Lung (tissue), 12 donors: ENCODE measurements around the gene GARNL3. TPM values are rescaled to one million over a fixed set of nuclear protein-coding genes. Genes with fewer than 3 reads are reported as not detected.
A peak's percentile ranks its signal among the peaks of the same experiment; 100 is the strongest.

ENCODE experiments used
- ATAC-seq: fragments of 200-7000 bp; cut with Tn5 transposase; one replicate; pipeline ENCODE4 v1.9.1; 2020; ENCODE audit warnings: moderate number of reproducible peaks; ENCODE audit not compliant: insufficient read depth, low FRiP score
- DNase-seq, 3 donors: peaks; one replicate each; pipeline ENCODE4 v3.0.0-alpha.2; 2013 to 2017
- H3K27ac ChIP-seq, 2 donors: one replicate each; pipeline ENCODE4 v1.5.1; 2013; ENCODE audit warnings: mild to moderate bottlenecking in 2 of 2, moderate library complexity in 2 of 2, control low read depth in 1 of 2, inconsistent platforms in 1 of 2, low read depth in 1 of 2, low read length in 1 of 2
- H3K27me3 ChIP-seq, 3 donors: one replicate each; pipeline ENCODE4 v1.5.1; 2013; ENCODE audit warnings: low read length in 2 of 3; ENCODE audit not compliant: control insufficient read depth in 3 of 3, insufficient read depth in 3 of 3
- H3K36me3 ChIP-seq, 4 donors: one replicate each; pipeline ENCODE4 v1.5.1; 2013; ENCODE audit warnings: low read length in 4 of 4, mild to moderate bottlenecking in 1 of 4, moderate library complexity in 1 of 4; ENCODE audit not compliant: control insufficient read depth in 4 of 4, insufficient read depth in 4 of 4
- H3K4me1 ChIP-seq, 5 donors: one replicate each; pipeline ENCODE4 v1.5.1; 2013; ENCODE audit warnings: low read length in 5 of 5, mild to moderate bottlenecking in 2 of 5, moderate library complexity in 1 of 5; ENCODE audit not compliant: control insufficient read depth in 5 of 5, insufficient read depth in 5 of 5
- H3K4me3 ChIP-seq: one replicate; pipeline ENCODE4 v1.5.1; 2013; ENCODE audit warnings: mild to moderate bottlenecking, control low read depth, moderate library complexity
- H3K9ac ChIP-seq, 2 donors: one replicate each; pipeline ENCODE4 v1.5.1; 2013; ENCODE audit warnings: low read length in 2 of 2, control low read depth in 1 of 2; ENCODE audit not compliant: insufficient read depth in 1 of 2
- H3K9me3 ChIP-seq, 4 donors: one replicate each; pipeline ENCODE4 v1.5.1; 2013; ENCODE audit warnings: low read length in 3 of 4, mild to moderate bottlenecking in 1 of 4, moderate library complexity in 1 of 4; ENCODE audit not compliant: control insufficient read depth in 4 of 4, insufficient read depth in 3 of 4
- CTCF ChIP-seq: IDR thresholded peaks from 2 replicates; pipeline ENCODE4 v1.5.1; 2012; ENCODE audit warnings: mild to moderate bottlenecking; ENCODE audit errors: control extremely low read depth, extremely low read depth
- WGBS, 2 donors: extraction: QIAGEN DNeasy Blood & Tissue Kit; methylation state at CpG; one replicate each; pipeline ENCODE4 v1.1.7; 2013; 5-methylcytosine and 5-hydroxymethylcytosine counted together
- polyA plus RNA-seq, 2 donors: library from polyadenylated mRNA; stranded (reverse); fragments of 200-250 nt; gene quantifications; one replicate each; pipeline ENCODE4 v1.2.1, GENCODE V29; 2013
- total RNA-seq, 2 donors: library from RNA; depleted of rRNA in 1 of 2; stranded (reverse); fragments of >200 nt in 1 of 2; gene quantifications; one replicate each; pipeline ENCODE4 v1.2.1, GENCODE V29; 2014 to 2021
- donor health status: control.
- donor health status: control.
- donor health status: Bipolar disorder and iron deficiency.
- donor health status: healthy.
- donor health status: DM: yes; HTN: yes; CAD: no.

The GARNL3 gene
- total and polyA plus RNA-seq, 4 donors, result 1.5 to 31.1 (median 4.4) TPM

- Histone ChIP-seq H3K9me3 (peaks cover 0 to 2% (median 0%) of the 10 kb centered on the region in 4 donors), H3K36me3 (no peaks in the 10 kb centered on the region), H3K27ac (no peak overlapping the region), H3K4me1 (peaks cover 0 to 11% (median 9%) of the 10 kb centered on the region in 5 donors), H3K9ac (no peak overlapping the region), H3K27me3 (no peaks in the 10 kb centered on the region), H3K4me3 (no peak overlapping the region)
- DNase-seq, result no peak
- ATAC-seq, result no peak
- no peak for TF ChIP-seq CTCF
Measured at GRCh38 chr9:127282611-127283010, 18.0 kb downstream of the GARNL3 start.

DNA sequence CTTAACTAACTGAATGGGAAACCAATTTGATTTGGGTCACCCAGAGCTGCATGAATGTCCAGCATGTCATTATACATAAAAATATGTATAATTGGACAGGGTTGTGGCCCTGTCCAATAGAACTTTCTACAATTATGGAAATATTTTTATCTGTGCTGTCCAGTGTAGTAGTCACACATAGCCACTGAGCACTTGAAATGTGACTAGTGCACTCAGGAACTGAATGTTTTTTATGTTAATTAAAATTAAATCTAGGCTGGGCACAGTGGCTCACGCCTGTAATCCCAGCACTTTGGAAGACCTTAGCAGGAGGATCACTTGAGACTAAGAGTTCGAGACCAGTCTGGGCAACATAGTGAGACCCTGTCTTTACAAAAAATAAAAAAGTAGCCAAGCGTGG is 18.6 kb downstream of the GARNL3 start:
- no peak overlapping the region for H3K27ac ChIP-seq
- WGBS, 2 donors, result 91 to 94% methylated on average over 3 of the region's 3 CpGs
- peaks cover 0 to 11% (median 7%) of the 10 kb centered on the region in 5 donors for H3K4me1 ChIP-seq
- no peak overlapping the region for H3K4me3 ChIP-seq
- TF ChIP-seq CTCF, result no peak
- DNase-seq, result no peak
- no peaks in the 10 kb centered on the region for H3K36me3 ChIP-seq
- no peaks in the 10 kb centered on the region for H3K27me3 ChIP-seq
- no peak for ATAC-seq
- no peak overlapping the region for H3K9ac ChIP-seq
- H3K9me3 ChIP-seq, result peaks cover 0 to 2% (median 0%) of the 10 kb centered on the region in 4 donors

DNA sequence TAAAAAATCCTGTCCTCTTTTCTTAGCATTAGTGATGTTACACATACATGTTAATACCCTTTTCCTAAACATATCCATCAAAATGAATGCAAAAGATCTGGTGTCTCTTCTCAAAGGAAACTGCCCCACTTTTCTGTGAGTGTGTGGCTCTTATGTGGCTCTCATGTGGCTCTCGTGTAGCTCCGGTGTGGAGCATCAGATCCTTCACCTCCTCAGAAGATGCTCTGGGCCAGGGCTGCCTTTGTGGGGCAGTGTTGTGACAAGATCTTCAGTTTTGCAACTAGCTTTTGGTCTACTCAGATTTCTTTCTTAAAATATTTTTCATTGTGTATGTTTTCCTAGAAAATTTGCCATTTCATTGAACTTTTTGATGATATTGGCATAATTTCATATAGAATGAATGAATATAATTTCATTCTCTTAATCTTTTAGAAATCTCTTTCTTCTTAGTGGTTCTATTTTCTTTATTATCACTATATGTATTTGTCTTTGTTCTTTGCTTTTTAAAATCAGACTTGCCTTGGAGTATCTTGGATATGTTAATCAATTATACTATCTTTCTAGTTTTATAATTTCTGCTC is 19.4 kb downstream of the GARNL3 start:
- no peaks in the 10 kb centered on the region for H3K27me3 ChIP-seq
- H3K4me3 ChIP-seq, result no peak overlapping the region
- peaks cover 0 to 11% (median 7%) of the 10 kb centered on the region in 5 donors for H3K4me1 ChIP-seq
- H3K9ac ChIP-seq, result no peak overlapping the region
- H3K27ac ChIP-seq, result no peak overlapping the region
- DNase-seq (peak in 1 of 3 donors; percentile 48), ATAC-seq (no peak)
- no peaks in the 10 kb centered on the region for H3K36me3 ChIP-seq
- H3K9me3 ChIP-seq, result peaks cover 0 to 2% (median 0%) of the 10 kb centered on the region in 4 donors
- 20 to 43% methylated on average over 2 of the region's 2 CpGs for WGBS, 2 donors
- peak; percentile 3 for TF ChIP-seq CTCF

DNA sequence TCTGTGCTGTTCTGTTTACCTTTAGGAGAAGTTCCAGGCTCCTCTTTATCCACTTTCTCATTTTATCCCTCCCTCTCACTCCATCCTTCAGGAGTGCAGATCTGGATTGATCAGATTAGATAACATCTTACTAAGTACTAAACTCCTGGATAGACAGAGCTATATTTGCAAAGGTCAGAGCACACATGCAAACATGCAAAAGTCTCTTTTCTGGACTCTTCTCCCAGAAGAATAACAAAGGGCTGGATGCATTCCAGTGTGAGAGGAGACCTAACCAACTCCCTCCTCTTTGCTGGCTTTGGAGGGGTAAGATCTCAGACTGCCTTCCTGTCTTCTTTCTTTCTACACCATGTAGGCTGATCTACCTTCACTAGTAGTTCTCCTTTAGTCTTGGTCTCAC is 21.4 kb downstream of the GARNL3 start:
- Histone ChIP-seq H3K9me3 (peaks cover 0 to 2% (median 0%) of the 10 kb centered on the region in 4 donors), H3K27me3 (no peaks in the 10 kb centered on the region), H3K27ac (no peak overlapping the region), H3K4me3 (no peak overlapping the region), H3K4me1 (peaks cover 0 to 8% (median 0%) of the 10 kb centered on the region in 5 donors), H3K9ac (no peak overlapping the region), H3K36me3 (no peaks in the 10 kb centered on the region)
- DNase-seq (no peak), ATAC-seq (no peak)
- TF ChIP-seq CTCF, result no peak
